Activated CD4-positive, alpha-beta T cell treated with anti-CD3 and anti-CD28 coated beads for 24 hours (primary cell): ENCODE data around the gene NR2C2.

Source experiments
- DNase-seq, 2 donors: peaks; one replicate each; pipeline ENCODE4 v3.0.0-alpha.2; 2020; ENCODE audit warnings: low read depth in 2 of 2

NR2C2 gene

DNA sequence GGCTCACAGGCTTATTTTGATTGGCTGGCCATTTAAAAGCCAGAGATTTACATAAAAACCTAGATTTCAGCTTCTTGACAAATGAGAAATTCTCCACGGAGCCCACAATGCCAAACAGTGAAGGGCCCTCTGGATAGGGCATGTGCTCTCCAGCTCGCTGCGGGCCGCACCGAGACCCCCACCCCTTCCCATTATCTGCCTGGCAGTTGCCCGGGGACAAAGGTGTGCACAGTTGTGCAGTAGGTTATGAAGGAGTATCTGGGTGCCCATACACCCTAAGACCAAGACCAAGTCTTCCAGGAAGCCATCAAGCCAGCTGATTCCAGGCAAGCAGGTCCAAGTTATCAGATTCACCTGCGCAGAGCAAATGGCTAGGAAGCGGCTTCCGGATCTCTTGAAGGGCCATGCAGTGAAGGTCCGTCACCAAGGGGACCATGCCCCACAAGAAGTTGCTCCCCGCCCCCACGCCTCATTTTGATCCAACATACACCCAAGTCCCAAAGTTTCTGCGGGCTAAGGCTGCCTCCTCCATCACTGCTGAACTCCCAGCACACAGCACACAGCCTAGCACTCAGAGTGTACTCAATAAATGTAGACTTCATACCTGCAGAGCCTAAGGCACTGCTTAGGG lies 116.4 kb downstream of the NR2C2 start:
- DNase-seq = no peak

- DNase-seq = no peak
Observed at GRCh38 chr3:15064299-15064834, 117.0 kb downstream of the NR2C2 start.

- DNase-seq = peak; percentile 78 to 86
Observed at GRCh38 chr3:15064835-15065549, 117.6 kb downstream of the NR2C2 start, which contains the start of gene MRPS25. Gene MRPS25, minus strand, starts transcription at chr3:15065315. Its CDS starts 121 bp downstream, at chr3:15065194.

GRCh38 chr3:15065550-15066007 lies 118.2 kb downstream of the NR2C2 start:
- no peak for DNase-seq

DNA sequence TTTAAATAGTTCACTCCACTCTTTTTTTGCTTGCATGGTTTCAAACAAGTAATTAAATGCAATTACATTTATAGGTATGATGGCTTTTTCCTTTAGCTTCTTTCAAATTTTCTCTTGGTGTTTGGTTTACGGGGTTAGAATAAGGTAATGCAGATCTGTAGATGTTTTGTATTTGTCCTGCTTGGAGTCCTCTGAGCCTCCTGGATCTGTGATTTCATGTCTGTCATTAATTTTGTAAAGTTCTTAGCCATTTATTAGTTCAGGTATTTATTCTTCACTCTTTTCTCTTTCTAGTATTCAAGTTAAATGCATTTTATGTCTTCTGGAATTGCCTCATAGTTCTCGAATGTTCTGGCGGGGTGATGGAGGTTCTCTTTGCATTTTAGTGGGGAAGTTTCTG lies 119.1 kb downstream of the NR2C2 start:
- no peak for DNase-seq

- DNase-seq = no peak
Observed at GRCh38 chr3:15069441-15069840, 122.1 kb downstream of the NR2C2 start.

- DNase-seq = no peak
Observed at GRCh38 chr3:15071699-15072098, 124.3 kb downstream of the NR2C2 start.

DNA sequence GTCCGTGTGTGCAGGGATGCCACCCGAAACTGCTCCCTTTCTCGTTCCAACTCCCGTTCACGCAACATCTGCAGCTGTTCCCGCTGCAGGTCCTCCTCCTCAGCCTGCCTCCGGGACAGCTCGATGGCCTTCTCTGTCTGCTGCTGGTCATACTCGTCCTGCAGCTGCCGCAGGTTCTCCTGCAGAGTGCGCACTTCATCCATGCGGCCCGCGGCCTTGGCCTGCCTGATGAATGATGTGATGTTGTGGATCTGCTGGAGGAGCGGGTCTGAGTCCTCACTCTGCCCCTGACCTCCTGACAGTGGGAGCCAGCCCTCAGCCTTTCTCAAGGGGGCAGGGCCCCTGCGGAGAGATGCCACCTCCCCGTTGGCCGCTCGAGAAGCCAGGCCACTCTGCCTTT lies 127.1 kb downstream of the NR2C2 start:
- DNase-seq = no peak

- no peak for DNase-seq
Observed at GRCh38 chr3:15079091-15079490, 131.7 kb downstream of the NR2C2 start.

DNA sequence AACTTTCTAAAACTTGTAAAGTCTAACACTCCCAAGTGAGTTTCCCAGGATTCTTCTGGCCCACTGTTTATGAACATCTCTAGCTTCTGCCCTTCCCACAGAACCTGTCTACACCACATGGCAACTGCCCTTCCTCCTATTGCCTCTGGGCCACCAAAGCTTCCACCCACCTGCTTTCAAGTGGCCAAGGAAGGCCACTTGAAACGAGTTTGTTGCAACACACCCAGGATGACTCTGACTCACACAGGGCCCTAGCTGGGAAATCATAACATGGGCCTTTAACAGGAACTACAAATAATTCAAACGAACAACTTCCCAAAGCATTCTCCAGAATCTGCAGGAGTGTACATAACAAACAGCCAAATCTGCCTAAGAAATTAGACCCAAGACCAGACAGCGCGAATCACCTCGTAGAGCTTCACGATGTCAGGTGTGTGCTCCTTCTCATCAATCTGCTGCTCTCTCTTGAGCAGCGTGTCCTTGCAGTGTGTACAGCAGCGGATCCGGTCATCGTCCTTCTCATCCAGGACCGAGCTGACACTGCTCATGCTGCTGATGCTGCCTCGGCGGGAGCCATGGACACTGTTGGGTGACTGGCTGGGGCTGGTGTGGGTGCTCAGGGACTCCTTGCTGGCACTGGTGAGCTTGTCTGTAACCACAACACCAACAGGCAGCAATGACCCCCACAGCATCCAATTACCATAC lies 134.7 kb downstream of the NR2C2 start:
- no peak for DNase-seq

DNA sequence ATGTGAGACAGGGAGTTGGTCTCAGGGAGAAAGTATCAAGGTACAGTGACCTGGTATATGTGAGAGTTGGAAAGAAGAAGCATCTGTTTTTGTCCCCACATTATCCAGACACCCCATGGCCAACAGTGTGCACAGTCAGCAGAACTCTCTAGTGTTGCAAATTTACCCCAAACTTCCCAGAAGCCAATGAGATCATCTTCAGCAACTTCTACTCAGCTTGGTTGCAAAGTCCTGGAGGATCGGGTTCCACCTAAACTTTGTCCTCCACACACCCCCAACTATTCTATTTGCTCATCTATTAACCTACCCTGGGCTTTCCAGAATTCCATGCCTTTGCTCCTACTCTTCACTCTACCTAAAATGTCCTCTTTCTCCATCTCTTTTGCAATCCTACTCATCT lies 135.9 kb downstream of the NR2C2 start:
- DNase-seq = no peak

DNA sequence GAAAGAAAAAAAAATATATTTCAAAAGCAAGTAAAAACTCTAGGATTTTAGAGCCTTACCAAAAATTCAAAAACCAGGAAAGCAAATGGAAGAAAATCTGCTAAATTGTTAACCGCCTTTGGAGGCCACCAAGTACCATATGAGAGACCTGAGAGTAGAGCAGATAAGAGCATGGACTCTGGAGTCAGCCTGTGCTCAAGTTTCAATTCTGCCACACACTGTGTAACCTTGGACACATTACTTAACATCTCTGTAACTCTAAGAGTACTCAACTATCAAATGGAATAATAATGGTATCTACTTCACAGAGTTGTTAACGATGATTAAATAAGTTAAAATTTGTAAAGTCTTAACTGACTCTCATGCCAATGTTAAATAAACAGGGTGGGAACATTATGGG lies 138.9 kb downstream of the NR2C2 start:
- no peak for DNase-seq

- DNase-seq = no peak
Observed at GRCh38 chr3:15086699-15087098, 139.3 kb downstream of the NR2C2 start.

- no peak for DNase-seq
Observed at GRCh38 chr3:15089201-15089600, 141.8 kb downstream of the NR2C2 start.

- no peak for DNase-seq
Observed at GRCh38 chr3:15091575-15091974, 144.2 kb downstream of the NR2C2 start.

DNA sequence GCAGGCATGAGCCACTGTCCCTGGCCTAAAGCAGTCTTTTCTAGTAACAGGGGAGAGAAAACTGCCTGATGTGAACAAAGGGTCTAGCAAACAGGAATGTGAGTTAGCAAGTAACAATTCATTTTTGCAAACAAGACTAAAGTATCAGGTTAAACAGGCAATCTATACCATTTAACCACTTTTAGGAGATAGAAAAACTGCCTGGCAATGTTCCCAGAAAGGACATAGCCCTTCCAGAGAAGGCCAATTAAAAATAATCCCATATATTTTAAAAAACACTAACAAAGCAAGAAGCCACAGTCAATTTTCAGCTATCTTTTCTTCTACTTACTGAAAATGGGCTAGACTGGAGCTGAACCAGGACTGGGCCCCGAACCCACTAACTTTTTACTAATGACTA lies 145.3 kb downstream of the NR2C2 start:
- DNase-seq = no peak

DNA sequence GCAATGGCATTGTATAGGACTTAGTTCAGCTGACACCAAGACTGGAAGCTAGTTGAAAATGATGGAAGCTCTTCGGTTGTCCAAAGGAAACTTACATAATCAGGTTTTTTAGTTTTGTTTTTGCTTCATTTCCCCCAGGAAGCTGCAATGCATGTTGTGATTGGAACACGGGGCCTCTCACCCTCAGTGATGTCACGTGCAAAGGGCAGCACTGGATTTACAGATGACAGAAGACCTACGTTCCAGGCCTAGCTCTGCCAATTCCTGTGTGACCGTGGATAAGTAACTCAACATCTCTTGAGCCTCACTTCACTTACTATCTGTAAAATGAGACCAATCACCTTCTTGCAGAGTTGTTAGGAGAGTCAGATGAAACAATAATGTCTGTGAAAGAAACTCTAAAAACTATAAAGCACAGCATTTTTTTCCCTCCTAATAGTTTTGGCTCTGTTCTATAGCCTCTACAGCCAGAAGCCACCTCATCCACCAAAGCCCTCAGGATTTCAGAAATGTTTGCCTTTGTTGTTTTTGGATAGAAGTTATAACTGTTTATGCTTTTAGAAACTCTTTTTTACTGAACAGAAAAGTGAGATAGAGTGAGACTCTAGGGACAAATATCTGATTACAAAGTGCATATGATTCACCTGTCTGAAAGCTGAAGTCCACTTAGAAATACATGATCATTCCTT lies 146.9 kb downstream of the NR2C2 start:
- no peak for DNase-seq

GRCh38 chr3:15096046-15096445 lies 148.7 kb downstream of the NR2C2 start:
- no peak for DNase-seq

GRCh38 chr3:15097891-15098290 lies 150.5 kb downstream of the NR2C2 start:
- DNase-seq = no peak
